CD14-positive monocyte (primary cell): ENCODE results near the gene SPINT2. TPM values are rescaled to one million over a fixed set of nuclear protein-coding genes. Genes with fewer than 3 reads are reported as not detected.

ENCODE experiments used
- DNase-seq, 3 donors: peaks; one replicate each; pipeline ENCODE4 v3.0.0-alpha.2; 2011 to 2022
- H2AFZ ChIP-seq: 2 replicates; pipeline ENCODE4 v1.6.0; 2012; ENCODE audit warnings: mild to moderate bottlenecking, low read depth, low read length, inconsistent platforms; ENCODE audit not compliant: insufficient read depth, poor library complexity, severe bottlenecking
- H3K27ac ChIP-seq, 2 donors: 1 replicate in 1 of 2; 2 replicates in 1 of 2; pipeline ENCODE4 v1.5.1; 2012 to 2013; ENCODE audit warnings: low read length in 2 of 2, control low read depth in 1 of 2, inconsistent platforms in 1 of 2, low read depth in 1 of 2, mild to moderate bottlenecking in 1 of 2
- H3K27me3 ChIP-seq, 2 donors: one replicate each; pipeline versions ENCODE4 v1.6.0 to v1.6.1; 2011 to 2013; ENCODE audit warnings: low read length in 2 of 2; ENCODE audit not compliant: control insufficient read depth in 2 of 2, insufficient read depth in 2 of 2
- H3K36me3 ChIP-seq, 2 donors: replicated peaks in 1 of 2; 1 replicate in 1 of 2; 2 replicates in 1 of 2; pipeline versions ENCODE4 v1.5.1 to v1.6.1; 2012 to 2013; ENCODE audit warnings: low read length in 2 of 2, control low read depth in 1 of 2, inconsistent platforms in 1 of 2, mild to moderate bottlenecking in 1 of 2; ENCODE audit not compliant: insufficient read depth in 2 of 2, control insufficient read depth in 1 of 2
- H3K4me1 ChIP-seq, 2 donors: 1 replicate in 1 of 2; 2 replicates in 1 of 2; pipeline versions ENCODE4 v1.5.1 to v1.6.1; 2012 to 2013; ENCODE audit warnings: low read length in 2 of 2, control low read depth in 1 of 2, inconsistent platforms in 1 of 2, mild to moderate bottlenecking in 1 of 2, moderate library complexity in 1 of 2; ENCODE audit not compliant: insufficient read depth in 2 of 2, control insufficient read depth in 1 of 2
- H3K4me2 ChIP-seq: replicated peaks from 2 replicates; pipeline ENCODE3; 2012; ENCODE audit warnings: low read length, moderate library complexity, mild to moderate bottlenecking; ENCODE audit not compliant: poor library complexity, severe bottlenecking; ENCODE audit errors: extremely low read depth
- H3K4me3 ChIP-seq, 3 experiments: fragments of 200-600 bp in 1 of 3; sonication (generic) in 1 of 3; replicated peaks in 1 of 3; 1 replicate in 2 of 3; 2 replicates in 1 of 3; pipeline ENCODE4 v1.5.1; 2011 to 2013; ENCODE audit warnings: low read length in 3 of 3, mild to moderate bottlenecking in 3 of 3, control low read depth in 2 of 3, low read depth in 2 of 3, inconsistent platforms in 1 of 3, moderate library complexity in 1 of 3
- H3K79me2 ChIP-seq: 2 replicates; pipeline ENCODE4 v1.6.0; 2012; ENCODE audit warnings: mild to moderate bottlenecking, control low read depth, inconsistent platforms, low read length, moderate library complexity; ENCODE audit not compliant: insufficient read depth
- H3K9ac ChIP-seq: 2 replicates; pipeline ENCODE4 v1.6.0; 2017; ENCODE audit warnings: low read length, mild to moderate bottlenecking; ENCODE audit not compliant: insufficient read depth, poor library complexity, severe bottlenecking
- H3K9me3 ChIP-seq, 2 donors: replicated peaks in 1 of 2; 1 replicate in 1 of 2; 2 replicates in 1 of 2; pipeline versions ENCODE4 v1.5.1 to v1.6.1; 2012 to 2013; ENCODE audit warnings: low read length in 2 of 2, control low read depth in 1 of 2; ENCODE audit not compliant: control insufficient read depth in 1 of 2, insufficient read depth in 1 of 2
- H4K20me1 ChIP-seq: 2 replicates; pipeline ENCODE4 v1.6.0; 2012; ENCODE audit warnings: mild to moderate bottlenecking, low read length, control low read depth, moderate library complexity; ENCODE audit not compliant: insufficient read depth
- H3K27ac Mint-ChIP-seq, 7 donors: one replicate each; pipeline ENCODE4 v1.8.0; 2020; ENCODE audit warnings: mild to moderate bottlenecking in 7 of 7, mixed read lengths in 7 of 7, moderate library complexity in 6 of 7, inconsistent platforms in 2 of 7
- H3K27me3 Mint-ChIP-seq, 3 donors: one replicate each; pipeline ENCODE4 v1.8.0; 2021 to 2022; ENCODE audit warnings: low read depth in 3 of 3, mild to moderate bottlenecking in 3 of 3, mixed read lengths in 3 of 3, moderate library complexity in 3 of 3, inconsistent platforms in 1 of 3
- H3K36me3 Mint-ChIP-seq, 2 donors: one replicate each; pipeline ENCODE4 v1.8.0; 2020; ENCODE audit warnings: mixed read lengths in 2 of 2, inconsistent platforms in 1 of 2, mild to moderate bottlenecking in 1 of 2
- H3K4me1 Mint-ChIP-seq: one replicate; pipeline ENCODE4 v1.8.0; 2020; ENCODE audit warnings: mild to moderate bottlenecking, mixed read lengths
- H3K4me3 Mint-ChIP-seq, 2 donors: one replicate each; pipeline ENCODE4 v1.8.0; 2020; ENCODE audit warnings: mild to moderate bottlenecking in 2 of 2, mixed read lengths in 2 of 2, moderate library complexity in 1 of 2
- H3K9me3 Mint-ChIP-seq, 7 donors: one replicate each; pipeline ENCODE4 v1.8.0; 2020 to 2022; ENCODE audit warnings: mixed read lengths in 7 of 7, mild to moderate bottlenecking in 6 of 7, moderate library complexity in 6 of 7, inconsistent platforms in 2 of 7
- CTCF ChIP-seq: fragments of 200-600 bp; IDR thresholded peaks from one replicate; pipeline ENCODE4 v1.8.0; 2022; ENCODE audit warnings: antibody characterized with exemption, mild to moderate bottlenecking
- WGBS: methylation state at CpG from one replicate; pipeline ENCODE4 v1.1.5; 2013; ENCODE audit warnings: missing lambda C conversion rate; ENCODE audit not compliant: insufficient coverage; 5-methylcytosine and 5-hydroxymethylcytosine counted together
- intact Hi-C, 2 donors: fragments of 100-400 bp; cut with micrococcal nuclease; formaldehyde crosslinking; loops; one replicate each; pipeline versions ENCODE4 v1.15.0 to v1.15.1; 2023
- polyA plus RNA-seq, 3 donors: library from polyadenylated mRNA; depleted of rRNA in 1 of 3; unstranded in 2 of 3; stranded (reverse) in 1 of 3; fragments of 300-500 nt in 2 of 3; fragments of >200 nt in 1 of 3; fragmentation: Illumina TruSeq in 2 of 3; gene quantifications; 1 replicate in 2 of 3; 2 replicates in 1 of 3; pipeline ENCODE4 v1.2.3, GENCODE V29; 2012 to 2021

The SPINT2 gene
- polyA plus RNA-seq, 3 donors: 42.9 to 139 (median 114) TPM

GRCh38 chr19:38276942-38277517, 12.7 kb downstream of the SPINT2 start:
- Histone ChIP-seq H3K9me3 (no peaks in the 10 kb centered on the region), H4K20me1 (peaks cover 34% of the 10 kb centered on the region), H3K4me2 (no peak overlapping the region), H3K9ac (no peak overlapping the region), H3K36me3 (peaks cover 0 to 11% of the 10 kb centered on the region in 2 donors), H2AFZ (no peak overlapping the region), H3K4me3 (no peak overlapping the region), H3K27ac (no peak overlapping the region), H3K4me1 (no peaks in the 10 kb centered on the region), H3K79me2 (peaks cover 20% of the 10 kb centered on the region), H3K27me3 (no peaks in the 10 kb centered on the region)
- DNase-seq: no peak
- no peak for TF ChIP-seq CTCF
- 92% methylated on average over 4 of the region's 7 CpGs for WGBS
- H3K4me1 Mint-ChIP-seq: peaks cover 6% of the 10 kb centered on the region
- peaks cover 17 to 34% of the 10 kb centered on the region in 2 donors for H3K36me3 Mint-ChIP-seq
- H3K4me3 Mint-ChIP-seq: no peak overlapping the region
- H3K9me3 Mint-ChIP-seq: no peaks in the 10 kb centered on the region
- intact Hi-C loops: no loop called here
- no peaks in the 10 kb centered on the region for H3K27me3 Mint-ChIP-seq
- H3K27ac Mint-ChIP-seq: no peak overlapping the region

GRCh38 chr19:38277549-38277948, 13.2 kb downstream of the SPINT2 start:
- no peaks in the 10 kb centered on the region for H3K27me3 Mint-ChIP-seq
- no peak overlapping the region for H3K4me2 ChIP-seq

More at GRCh38 chr19:38277549-38277948, 13.2 kb downstream of the SPINT2 start:
- Histone ChIP-seq H3K27me3 (no peaks in the 10 kb centered on the region), H3K9me3 (no peaks in the 10 kb centered on the region), H3K9ac (no peak overlapping the region), H3K36me3 (peaks cover 0 to 11% of the 10 kb centered on the region in 2 donors), H4K20me1 (peaks cover 30% of the 10 kb centered on the region), H3K27ac (no peak overlapping the region), H3K4me1 (no peaks in the 10 kb centered on the region), H3K79me2 (peaks cover 16% of the 10 kb centered on the region), H2AFZ (no peak overlapping the region), H3K4me3 (no peak overlapping the region)
- peaks cover 19 to 32% of the 10 kb centered on the region in 2 donors for H3K36me3 Mint-ChIP-seq
- intact Hi-C loops: no loop called here
- H3K4me1 Mint-ChIP-seq: peaks cover 6% of the 10 kb centered on the region
- H3K27ac Mint-ChIP-seq: no peak overlapping the region
- no peaks in the 10 kb centered on the region for H3K9me3 Mint-ChIP-seq
- no peak for TF ChIP-seq CTCF
- H3K4me3 Mint-ChIP-seq: no peak overlapping the region
- 94% methylated on average over 2 of the region's 5 CpGs for WGBS
- DNase-seq: no peak
